Muscle of leg (tissue), 16 donors: ENCODE measurements around the gene HCRTR1. TPM values are rescaled to one million over a fixed set of nuclear protein-coding genes. Genes with fewer than 3 reads are reported as not detected.

Experiments used
- DNase-seq: peaks from one replicate; pipeline ENCODE4 v3.0.0; 2013
- H3K27ac ChIP-seq: one replicate; pipeline ENCODE4 v1.5.1; 2013; ENCODE audit warnings: mild to moderate bottlenecking, low read length, control low read depth
- H3K27me3 ChIP-seq: one replicate; pipeline ENCODE4 v1.6.1; 2013; ENCODE audit warnings: low read length; ENCODE audit not compliant: control insufficient read depth, insufficient read depth
- H3K36me3 ChIP-seq: one replicate; pipeline ENCODE4 v1.6.1; 2013; ENCODE audit warnings: low read length; ENCODE audit not compliant: control insufficient read depth, insufficient read depth
- H3K4me1 ChIP-seq: one replicate; pipeline ENCODE4 v1.6.1; 2013; ENCODE audit warnings: low read length; ENCODE audit not compliant: control insufficient read depth, insufficient read depth
- H3K4me3 ChIP-seq: one replicate; pipeline ENCODE4 v1.5.1; 2013; ENCODE audit warnings: low read length, control low read depth
- H3K9me3 ChIP-seq: replicated peaks from 2 replicates; pipeline ENCODE4 v1.6.1; 2013; ENCODE audit warnings: low read depth, low read length; ENCODE audit not compliant: control insufficient read depth
- WGBS: methylation state at CpG from one replicate; pipeline ENCODE4 v1.1.5; 2013; ENCODE audit warnings: missing lambda C conversion rate; ENCODE audit not compliant: insufficient coverage; 5-methylcytosine and 5-hydroxymethylcytosine counted together
- long read RNA-seq, 11 donors: transcript quantifications; one replicate each; lab custom pipeline, GENCODE V29; 2026
- polyA plus RNA-seq, 8 donors: library from polyadenylated mRNA; unstranded; fragments of 120-200 nt; gene quantifications; one replicate each; pipeline versions ENCODE4 v1.2.1 to v1.2.3, GENCODE V29; 2013; ENCODE audit warnings: inconsistent platforms in 1 of 8, low replicate concordance in 1 of 8; ENCODE audit not compliant: insufficient read length in 8 of 8, insufficient read depth in 1 of 8
- total RNA-seq: library from RNA; stranded (reverse); fragments of 120-200 nt; gene quantifications from one replicate; pipeline ENCODE4 v1.2.4, GENCODE V29; 2013

The HCRTR1 gene
- total RNA-seq (0.04 TPM), polyA plus RNA-seq (under 1 TPM; 0.11 to 0.37 (median 0.21) TPM)
- long read RNA-seq, donor 1: 0 reads
- long read RNA-seq, donor 2: 0 reads
- long read RNA-seq, donor 3, partial matches to known transcripts: 11 of 34 reads
- long read RNA-seq, donor 3, other reads (novel, unspliced or antisense): 23 of 34 reads
- long read RNA-seq, donor 4: 0 reads
- long read RNA-seq, donor 5: 0 reads
- long read RNA-seq, donor 6: 0 reads
- long read RNA-seq, donor 7, partial matches to known transcripts: 108 of 130 reads
- long read RNA-seq, donor 7, other reads (novel, unspliced or antisense): 22 of 130 reads
- long read RNA-seq, donor 8: 0 reads
- long read RNA-seq, donor 9: 0 reads
- long read RNA-seq, donor 10: 0 reads
- long read RNA-seq, donor 11: 0 reads

DNA sequence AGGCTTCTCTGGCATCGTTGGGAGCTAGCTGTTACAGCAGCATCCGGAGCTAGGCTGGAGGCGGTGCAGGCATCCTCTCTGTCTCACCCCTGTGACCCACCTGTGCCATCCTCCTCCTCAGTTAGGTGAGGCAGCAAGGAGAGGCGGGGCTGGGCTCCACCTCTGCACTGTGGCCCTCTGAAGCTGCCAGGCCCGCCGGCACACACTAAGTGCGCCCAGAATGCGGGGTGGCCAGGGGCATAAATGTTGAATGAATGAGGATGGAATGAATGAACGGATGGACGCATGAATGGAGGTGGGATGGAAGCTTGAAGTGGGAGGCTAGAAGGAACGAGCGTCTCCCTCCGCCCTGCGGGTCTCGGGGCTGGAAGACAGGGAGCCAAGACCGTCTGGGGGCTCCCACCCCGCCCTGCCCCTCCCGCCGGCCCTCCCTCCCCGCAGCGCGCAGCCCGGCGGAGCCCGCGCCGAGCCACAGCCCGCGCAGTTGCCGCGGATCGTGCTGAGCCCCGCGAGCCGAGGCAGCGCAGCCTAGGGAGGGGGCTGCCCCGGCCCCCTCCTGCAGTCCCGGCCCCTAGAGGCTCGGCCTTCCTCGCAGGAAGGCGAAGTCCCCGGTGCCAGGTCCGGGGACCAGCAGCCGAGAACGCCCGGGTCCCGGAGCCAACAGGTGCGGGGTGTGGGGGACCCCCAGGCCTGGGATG lies at the start of gene HCRTR1:
Gene HCRTR1, plus strand, starts transcription at position 472 of the 698 bp plus-strand sequence. CDS start 1,504 bp downstream, outside the sequence.
- no peaks in the 10 kb centered on the region for H3K9me3 ChIP-seq
- no peaks in the 10 kb centered on the region for H3K36me3 ChIP-seq
- peaks cover 9% of the 10 kb centered on the region for H3K4me1 ChIP-seq
- H3K27me3 ChIP-seq: peaks cover 34% of the 10 kb centered on the region
- 3% methylated on average over 36 of the region's 48 CpGs for WGBS
- peak within 1 kb of the TSS; percentile 45 for H3K4me3 ChIP-seq
- no peak for DNase-seq
- H3K27ac ChIP-seq: no peak within 1 kb of the TSS

DNA sequence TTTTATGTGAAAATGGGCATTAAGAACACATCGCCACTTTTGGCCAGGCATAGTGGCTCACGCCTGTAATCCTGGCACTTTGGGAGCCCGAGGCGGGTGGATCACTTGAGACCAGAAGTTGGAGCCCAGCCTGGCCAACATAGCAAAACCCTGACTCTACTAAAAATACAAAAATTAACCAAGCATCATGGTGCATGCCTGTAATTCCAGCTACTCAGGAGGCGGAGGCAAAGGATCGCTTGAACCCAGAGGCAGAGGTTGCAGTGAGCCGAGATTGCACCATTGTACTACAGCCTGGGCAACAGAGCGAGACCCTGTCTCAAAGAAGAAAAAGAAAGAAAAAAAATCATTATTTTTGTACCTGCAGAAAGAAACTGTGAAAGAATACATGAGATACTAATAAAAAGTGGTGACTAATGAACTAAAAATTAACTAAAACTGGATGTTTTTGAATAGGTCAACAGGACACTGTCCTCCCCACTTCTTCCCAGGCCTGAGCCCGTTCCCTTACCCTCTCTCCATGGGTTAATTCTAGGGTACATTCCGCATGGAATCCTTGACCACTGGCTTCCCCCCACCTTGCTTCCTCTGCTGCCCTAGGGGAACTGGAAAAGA lies 49.4 kb upstream of the HCRTR1 start:
- Histone ChIP-seq H3K27me3 (peaks cover 11% of the 10 kb centered on the region), H3K27ac (no peak overlapping the region), H3K4me3 (no peak overlapping the region), H3K4me1 (peaks cover 9% of the 10 kb centered on the region), H3K9me3 (no peaks in the 10 kb centered on the region), H3K36me3 (no peaks in the 10 kb centered on the region)
- WGBS: 94% methylated on average over 5 of the region's 10 CpGs
- no peak for DNase-seq

DNA sequence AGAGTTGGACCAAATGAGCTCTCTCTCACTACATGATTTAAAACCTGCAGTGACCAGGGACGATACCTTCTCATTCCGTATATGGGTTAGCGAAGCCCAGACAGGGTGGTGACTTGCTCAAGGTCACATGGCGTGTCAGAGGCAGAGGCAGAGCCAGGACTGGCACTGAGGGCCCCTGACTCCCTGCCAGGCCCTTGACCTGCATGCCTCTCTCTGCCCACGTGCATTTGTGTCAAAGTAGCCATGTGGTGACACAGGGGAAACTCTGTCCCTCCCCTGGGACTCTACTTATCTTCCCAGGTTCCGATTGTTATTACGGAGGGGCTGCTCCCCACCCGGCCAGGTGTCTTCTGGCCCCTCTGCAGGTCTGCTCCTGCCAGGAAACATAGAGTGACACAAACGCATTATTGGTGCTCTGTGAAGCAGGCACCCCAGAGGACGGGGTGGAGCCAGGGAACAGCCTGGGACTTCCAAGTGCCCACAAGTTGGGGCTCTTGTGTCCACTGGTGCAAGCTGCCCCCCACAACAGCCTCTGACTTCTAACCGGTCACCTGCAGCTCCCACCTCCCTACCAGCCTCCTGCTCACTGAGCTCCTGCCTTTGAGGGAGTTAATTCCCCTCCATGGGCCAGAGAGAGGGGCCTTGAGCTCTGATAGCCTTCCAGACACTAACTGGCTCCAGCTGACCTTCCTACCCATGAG lies 48.4 kb upstream of the HCRTR1 start:
- Histone ChIP-seq H3K27ac (no peak overlapping the region), H3K27me3 (peaks cover 9% of the 10 kb centered on the region), H3K4me1 (peaks cover 16% of the 10 kb centered on the region), H3K36me3 (no peaks in the 10 kb centered on the region), H3K4me3 (no peak overlapping the region), H3K9me3 (no peaks in the 10 kb centered on the region)
- 74% methylated on average over 10 of the region's 11 CpGs for WGBS
- DNase-seq: no peak

DNA sequence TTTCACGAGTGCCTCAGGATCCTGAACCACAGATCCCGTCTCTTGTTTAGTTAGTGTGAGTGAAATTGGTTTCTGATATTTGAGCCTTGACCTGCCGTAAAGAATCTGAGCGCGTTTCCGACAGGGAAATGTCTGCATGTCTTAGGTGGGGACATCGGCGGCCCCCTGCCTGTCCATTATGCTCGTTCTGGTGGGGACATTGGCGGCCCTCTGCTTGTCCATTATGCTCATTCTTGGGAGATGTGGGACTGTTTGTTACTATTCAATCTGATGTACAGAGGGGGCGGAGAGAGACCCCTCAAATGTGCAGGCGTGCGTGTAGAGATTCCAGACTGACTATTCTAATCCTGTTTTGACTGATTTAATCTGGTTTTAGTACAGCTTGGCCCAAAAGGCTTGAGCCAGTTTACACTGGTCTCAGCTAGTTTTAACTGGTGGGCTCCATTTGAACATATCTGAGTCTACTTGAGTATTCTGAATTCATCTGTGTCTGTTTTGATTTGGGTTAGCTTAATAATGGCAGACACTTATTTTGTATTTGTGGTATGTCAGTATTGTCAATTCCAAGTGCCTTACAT lies 47.8 kb upstream of the HCRTR1 start:
- H3K4me3 ChIP-seq: no peak overlapping the region
- 63% methylated on average over 11 of the region's 13 CpGs for WGBS
- no peak overlapping the region for H3K27ac ChIP-seq

DNA sequence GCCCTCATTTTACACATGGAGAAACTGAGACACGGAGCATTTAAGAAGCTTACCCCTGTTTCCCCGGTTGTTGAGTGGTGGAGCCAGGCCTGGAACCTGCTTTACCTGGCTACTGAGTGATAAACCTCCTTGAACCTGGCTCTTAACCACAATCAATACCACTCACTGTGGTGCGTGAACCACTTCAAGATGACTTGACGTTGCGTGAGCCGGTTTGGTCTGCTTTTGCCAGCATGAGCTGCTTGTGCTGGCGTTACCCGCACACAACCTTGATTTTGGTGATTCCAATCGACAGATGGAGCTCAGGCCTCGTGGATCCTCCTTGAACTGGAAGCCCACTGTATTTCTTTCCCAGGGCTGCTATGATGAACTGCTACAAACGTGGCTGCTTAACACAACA lies 47.3 kb upstream of the HCRTR1 start:
- H3K9me3 ChIP-seq: no peaks in the 10 kb centered on the region

More for the DNA sequence above, 47.8 kb upstream of the HCRTR1 start:
- DNase-seq: no peak
- peaks cover 13% of the 10 kb centered on the region for H3K4me1 ChIP-seq
- no peaks in the 10 kb centered on the region for H3K9me3 ChIP-seq
- peaks cover 9% of the 10 kb centered on the region for H3K27me3 ChIP-seq
- no peaks in the 10 kb centered on the region for H3K36me3 ChIP-seq

DNA sequence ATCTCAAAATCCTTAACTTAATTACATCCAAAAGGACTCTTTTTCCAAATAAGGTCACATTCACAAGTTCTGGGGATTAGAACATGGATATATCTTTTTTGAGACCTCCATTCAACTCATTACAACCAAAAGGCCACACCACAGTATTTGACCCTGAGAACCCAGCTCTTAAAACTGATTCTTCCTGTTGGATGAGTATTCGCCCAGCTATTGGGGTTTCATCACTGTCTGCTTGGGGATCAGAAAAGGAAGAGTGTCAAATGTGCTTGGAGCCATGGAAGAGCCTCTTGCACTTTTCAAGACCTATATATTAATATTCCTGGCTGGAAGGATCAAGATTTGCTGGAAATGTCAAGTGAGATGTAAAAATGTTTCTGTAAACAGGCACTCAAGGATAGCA lies 46.6 kb upstream of the HCRTR1 start:
- Histone ChIP-seq H3K9me3 (no peaks in the 10 kb centered on the region), H3K4me1 (peaks cover 18% of the 10 kb centered on the region), H3K36me3 (no peaks in the 10 kb centered on the region), H3K4me3 (no peak overlapping the region), H3K27ac (no peak overlapping the region), H3K27me3 (peaks cover 14% of the 10 kb centered on the region)
- WGBS: no CpG with 5 or more reads among the region's 1 CpG
- no peak for DNase-seq

More for the DNA sequence above, 47.3 kb upstream of the HCRTR1 start:
- Histone ChIP-seq H3K4me1 (peaks cover 14% of the 10 kb centered on the region), H3K27me3 (peaks cover 9% of the 10 kb centered on the region), H3K4me3 (no peak overlapping the region), H3K36me3 (no peaks in the 10 kb centered on the region), H3K27ac (no peak overlapping the region)
- 90% methylated on average over 11 of the region's 11 CpGs for WGBS
- DNase-seq: no peak

DNA sequence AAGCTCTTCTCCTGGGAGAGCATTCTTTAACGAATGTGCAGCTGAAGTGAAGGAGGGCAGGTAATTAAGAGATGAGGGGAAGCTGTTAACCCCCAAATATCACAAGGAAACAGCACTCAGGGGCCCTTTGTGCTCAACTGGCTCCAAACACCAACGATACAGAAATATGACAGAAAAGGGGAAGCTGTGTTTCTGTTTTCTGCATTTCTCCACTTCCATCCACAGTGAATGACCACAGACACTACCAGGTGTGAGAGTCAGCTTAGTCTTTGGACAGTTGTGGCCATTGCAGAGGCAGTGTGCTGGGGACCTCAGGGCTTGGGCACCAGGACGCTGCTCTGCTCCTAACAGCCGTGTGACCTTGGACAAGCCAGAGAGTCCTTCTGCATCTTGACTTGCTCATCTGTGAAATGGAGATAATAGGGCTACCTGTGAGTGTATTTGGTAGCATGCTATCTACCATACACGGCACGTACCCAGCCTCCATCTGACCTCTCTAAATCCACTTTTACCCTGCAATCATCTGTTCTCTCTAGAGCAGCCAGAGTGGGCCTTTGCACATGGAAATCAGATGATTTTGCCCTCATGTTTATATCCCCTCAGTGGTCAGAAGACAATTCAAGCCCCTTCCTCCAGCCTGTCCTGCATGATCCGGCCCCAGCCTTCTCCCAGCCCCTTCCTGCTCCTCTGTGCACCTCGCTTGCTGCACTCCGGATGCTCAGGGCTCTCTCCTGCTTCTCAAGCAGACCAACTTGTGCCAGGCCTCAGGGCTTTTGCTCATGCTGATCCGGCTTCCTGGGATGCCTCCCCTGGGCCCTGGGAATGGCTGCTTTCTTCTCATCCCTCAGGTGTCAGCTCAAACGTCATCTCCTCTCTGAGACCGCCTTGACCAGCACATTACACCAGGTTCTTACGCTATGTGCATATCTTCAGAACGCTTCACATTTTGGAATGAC lies 45.9 kb upstream of the HCRTR1 start:
- peaks cover 23% of the 10 kb centered on the region for H3K4me1 ChIP-seq
- no peaks in the 10 kb centered on the region for H3K9me3 ChIP-seq
- DNase-seq: no peak
- H3K27ac ChIP-seq: no peak overlapping the region
- no peaks in the 10 kb centered on the region for H3K36me3 ChIP-seq
- WGBS: 65% methylated on average over 5 of the region's 14 CpGs
- H3K27me3 ChIP-seq: peaks cover 19% of the 10 kb centered on the region
- H3K4me3 ChIP-seq: no peak overlapping the region

DNA sequence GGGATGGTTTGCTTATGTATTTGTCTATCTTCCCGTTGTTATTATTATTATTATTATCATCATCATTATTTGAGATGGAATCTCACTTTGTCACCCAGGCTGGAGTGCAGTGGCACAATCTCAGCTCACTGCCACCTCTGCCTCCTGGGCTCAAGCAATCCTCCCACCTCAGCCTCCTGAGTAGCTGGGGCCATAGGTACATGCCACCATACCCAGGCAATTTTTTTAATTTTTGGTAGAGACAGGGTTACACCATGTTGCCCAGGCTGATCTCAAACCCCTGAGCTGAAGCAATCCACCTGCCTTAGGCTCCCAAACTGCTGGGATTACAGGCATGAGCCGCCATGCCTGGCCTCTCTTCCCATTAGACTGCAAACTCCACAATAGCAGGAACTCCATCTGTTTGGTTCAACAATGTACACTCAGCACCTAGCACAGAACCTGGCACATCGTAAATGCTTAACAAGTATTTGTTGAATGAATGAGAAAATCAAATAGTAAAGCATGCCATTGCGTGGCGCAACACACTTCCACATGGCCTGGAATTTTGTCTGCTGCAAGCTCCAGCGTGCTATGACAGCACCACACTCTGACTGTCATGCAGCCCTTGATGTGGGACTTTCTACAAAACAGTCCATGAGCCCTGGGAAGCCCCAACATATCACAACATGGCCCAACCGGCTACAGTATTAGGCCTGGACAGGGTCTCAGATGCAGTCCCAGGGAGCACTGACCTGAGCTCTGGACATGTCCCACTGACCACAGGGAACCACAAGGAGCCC lies 45.0 kb upstream of the HCRTR1 start:
- no peak for DNase-seq
- Histone ChIP-seq H3K27me3 (peaks cover 26% of the 10 kb centered on the region), H3K9me3 (no peaks in the 10 kb centered on the region), H3K27ac (no peak overlapping the region), H3K36me3 (no peaks in the 10 kb centered on the region), H3K4me3 (no peak overlapping the region), H3K4me1 (peaks cover 23% of the 10 kb centered on the region)
- 90% methylated on average over 4 of the region's 7 CpGs for WGBS
